Tibial nerve (tissue), 4 donors: ENCODE measurements around the gene GKN1. TPM values are rescaled to one million over a fixed set of nuclear protein-coding genes. Genes with fewer than 3 reads are reported as not detected.

Experiments used
- DNase-seq, 2 donors: peaks; one replicate each; pipeline ENCODE4 v3.0.0-alpha.2; 2019; ENCODE audit warnings: low spot score in 2 of 2
- H3K27ac ChIP-seq, 4 donors: fragments of 200-600 bp; sonication (generic) in 3 of 4; one replicate each; pipeline ENCODE4 v1.5.1; 2017 to 2019; ENCODE audit warnings: mild to moderate bottlenecking in 1 of 4
- H3K27me3 ChIP-seq, 2 donors: fragments of 200-600 bp; sonication (generic) in 1 of 2; one replicate each; pipeline versions ENCODE4 v1.5.1 to v1.6.0; 2017 to 2019
- H3K36me3 ChIP-seq, 3 donors: fragments of 200-600 bp; sonication (generic); one replicate each; pipeline ENCODE4 v1.5.1; 2018 to 2019
- H3K4me1 ChIP-seq, 4 donors: fragments of 200-600 bp; sonication (generic) in 3 of 4; one replicate each; pipeline ENCODE4 v1.5.1; 2017 to 2019
- H3K4me3 ChIP-seq, 4 donors: fragments of 200-600 bp; sonication (generic) in 3 of 4; one replicate each; pipeline ENCODE4 v1.5.1; 2017 to 2019; ENCODE audit warnings: mild to moderate bottlenecking in 1 of 4, moderate library complexity in 1 of 4
- H3K9me3 ChIP-seq, 4 donors: fragments of 200-600 bp; sonication (generic) in 3 of 4; one replicate each; pipeline ENCODE4 v1.5.1; 2017 to 2019
- CTCF ChIP-seq, 5 experiments: fragments of 200-600 bp in 3 of 5; fragments of 450-650 bp in 2 of 5; sonication (generic) in 3 of 5; IDR thresholded peaks; one replicate each; pipeline ENCODE4 v1.5.1; 2016 to 2019; ENCODE audit warnings: antibody characterized with exemption in 5 of 5, mild to moderate bottlenecking in 3 of 5, moderate library complexity in 2 of 5
- EP300 ChIP-seq, 2 donors: sonication (generic); formaldehyde crosslinking; IDR thresholded peaks; one replicate each; pipeline ENCODE4 v1.6.1; 2017; ENCODE audit warnings: antibody characterized with exemption in 2 of 2, mild to moderate bottlenecking in 1 of 2
- POLR2A ChIP-seq, 2 donors: fragments of 450-650 bp; IDR thresholded peaks; one replicate each; pipeline ENCODE4 v1.6.1; 2017; ENCODE audit warnings: antibody characterized with exemption in 2 of 2, mild to moderate bottlenecking in 2 of 2, moderate library complexity in 2 of 2
- WGBS, 2 donors: methylation state at CpG; one replicate each; pipeline ENCODE4 v1.1.5; 2018; 5-methylcytosine and 5-hydroxymethylcytosine counted together
- total RNA-seq, 4 donors: library from RNA; depleted of rRNA; stranded (reverse); fragments of >200 nt; gene quantifications; one replicate each; pipeline ENCODE4 v1.1.0, GENCODE V29; 2016

GKN1 gene
- total RNA-seq, 4 donors from 2014 or later = not detected

GRCh38 chr2:69001879-69002278, 27.4 kb downstream of the GKN1 start:
- TF ChIP-seq POLR2A (IDR thresholded peaks at IDR 0.05) (no peak), CTCF (IDR thresholded peaks at IDR 0.05) (no peak), EP300 (IDR thresholded peaks at IDR 0.05) (no peak)
- H3K4me1 ChIP-seq = peaks cover 0 to 3% (median 0%) of the 10 kb centered on the region in 4 donors
- no peak overlapping the region for H3K4me3 ChIP-seq
- H3K27ac ChIP-seq = no peak overlapping the region
- H3K9me3 ChIP-seq = peaks cover 0 to 16% (median 3%) of the 10 kb centered on the region in 4 donors
- H3K27me3 ChIP-seq = no peaks in the 10 kb centered on the region
- H3K36me3 ChIP-seq = no peaks in the 10 kb centered on the region
- no peak for DNase-seq

- Histone ChIP-seq H3K27ac (no peak overlapping the region), H3K4me1 (peaks cover 0 to 10% (median 0%) of the 10 kb centered on the region in 4 donors), H3K27me3 (no peaks in the 10 kb centered on the region), H3K4me3 (no peak overlapping the region), H3K36me3 (no peaks in the 10 kb centered on the region), H3K9me3 (peaks cover 0 to 16% (median 3%) of the 10 kb centered on the region in 4 donors)
- no peak for DNase-seq
- no peak for TF ChIP-seq CTCF (IDR thresholded peaks at IDR 0.05)
- TF ChIP-seq POLR2A (IDR thresholded peaks at IDR 0.05) = no peak
- no peak for TF ChIP-seq EP300 (IDR thresholded peaks at IDR 0.05)
- 92 to 94% methylated on average over 2 of the region's 2 CpGs for WGBS, 2 donors
These were observed 29.3 kb downstream of the GKN1 start for GRCh38 chr2:69003731-69004130.

- Histone ChIP-seq H3K4me1 (peaks cover 0 to 10% (median 0%) of the 10 kb centered on the region in 4 donors), H3K27me3 (no peaks in the 10 kb centered on the region), H3K9me3 (peaks cover 0 to 1% (median under 1%) of the 10 kb centered on the region in 4 donors), H3K4me3 (no peak overlapping the region), H3K27ac (no peak overlapping the region), H3K36me3 (no peaks in the 10 kb centered on the region)
- TF ChIP-seq CTCF (IDR thresholded peaks at IDR 0.05) = no peak
- TF ChIP-seq EP300 (IDR thresholded peaks at IDR 0.05) = no peak
- no peak for TF ChIP-seq POLR2A (IDR thresholded peaks at IDR 0.05)
- DNase-seq = no peak
These were observed 32.7 kb downstream of the GKN1 start for GRCh38 chr2:69007169-69007568.

GRCh38 chr2:69007603-69008002, 33.2 kb downstream of the GKN1 start:
- no peak overlapping the region for H3K27ac ChIP-seq

More at GRCh38 chr2:69007603-69008002, 33.2 kb downstream of the GKN1 start:
- TF ChIP-seq EP300 (IDR thresholded peaks at IDR 0.05) (no peak), POLR2A (IDR thresholded peaks at IDR 0.05) (no peak), CTCF (IDR thresholded peaks at IDR 0.05) (no peak)
- Histone ChIP-seq H3K36me3 (no peaks in the 10 kb centered on the region), H3K9me3 (no peaks in the 10 kb centered on the region), H3K4me3 (no peak overlapping the region), H3K4me1 (peaks cover 0 to 14% (median 0%) of the 10 kb centered on the region in 4 donors), H3K27me3 (no peaks in the 10 kb centered on the region)
- no peak for DNase-seq
